ENCODE measurements around the gene PTGDR2. TPM values are rescaled to one million over a fixed set of nuclear protein-coding genes. Genes with fewer than 3 reads are reported as not detected.
"Not testable (repeated sequence)": the region's sequence is repeated elsewhere in the genome, so short reads cannot be mapped to it uniquely, and the experiment has no call there.

The PTGDR2 gene
- total RNA-seq, 1 experiment from 2014 or later = not detected

DNA sequence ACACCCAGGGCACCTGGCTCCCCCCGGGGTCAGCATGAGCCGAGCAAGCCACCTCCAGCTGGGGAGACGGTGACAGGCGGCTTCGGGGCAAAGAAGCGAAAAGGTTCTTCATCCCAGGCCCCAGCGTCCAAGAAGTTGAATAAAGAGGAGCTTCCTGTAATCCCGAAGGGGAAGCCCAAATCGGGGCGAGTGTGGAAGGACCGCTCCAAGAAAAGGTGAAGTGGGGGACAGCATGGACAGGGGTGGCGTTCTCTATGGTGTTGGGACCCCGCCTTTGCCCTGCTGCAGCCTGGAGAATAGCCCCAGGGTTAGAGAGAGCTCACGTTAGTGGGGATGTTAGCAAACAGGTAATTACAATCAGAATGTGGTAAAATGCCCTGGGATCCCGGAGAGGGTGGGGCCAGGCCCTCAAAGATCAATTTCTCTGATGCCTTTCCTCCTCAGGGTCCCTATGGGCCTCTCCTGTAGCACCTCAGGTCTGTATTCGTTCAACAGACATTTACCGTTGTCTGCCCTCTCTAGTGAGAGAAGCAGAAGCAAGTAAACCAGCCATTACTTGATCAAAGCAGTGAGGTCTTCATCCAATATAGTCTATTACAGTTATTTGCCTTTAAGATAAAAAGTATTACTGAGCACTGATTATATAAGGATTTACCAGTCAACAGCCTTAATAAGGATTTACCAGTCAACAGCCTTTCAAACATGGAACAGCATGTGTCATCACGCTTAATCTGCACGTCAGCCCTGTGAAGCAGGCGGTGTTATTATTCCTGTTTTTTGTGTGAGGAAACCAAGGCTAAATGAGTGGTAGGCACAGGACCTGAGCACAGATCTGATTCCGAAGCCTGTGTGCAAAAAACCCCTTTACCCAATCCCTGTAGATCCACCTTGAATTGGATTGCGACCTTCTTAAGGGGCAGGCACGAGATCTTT, 12.8 kb downstream of the PTGDR2 start:
- no peak for DNase-seq (ENCODE audit: low spot score)

DNA sequence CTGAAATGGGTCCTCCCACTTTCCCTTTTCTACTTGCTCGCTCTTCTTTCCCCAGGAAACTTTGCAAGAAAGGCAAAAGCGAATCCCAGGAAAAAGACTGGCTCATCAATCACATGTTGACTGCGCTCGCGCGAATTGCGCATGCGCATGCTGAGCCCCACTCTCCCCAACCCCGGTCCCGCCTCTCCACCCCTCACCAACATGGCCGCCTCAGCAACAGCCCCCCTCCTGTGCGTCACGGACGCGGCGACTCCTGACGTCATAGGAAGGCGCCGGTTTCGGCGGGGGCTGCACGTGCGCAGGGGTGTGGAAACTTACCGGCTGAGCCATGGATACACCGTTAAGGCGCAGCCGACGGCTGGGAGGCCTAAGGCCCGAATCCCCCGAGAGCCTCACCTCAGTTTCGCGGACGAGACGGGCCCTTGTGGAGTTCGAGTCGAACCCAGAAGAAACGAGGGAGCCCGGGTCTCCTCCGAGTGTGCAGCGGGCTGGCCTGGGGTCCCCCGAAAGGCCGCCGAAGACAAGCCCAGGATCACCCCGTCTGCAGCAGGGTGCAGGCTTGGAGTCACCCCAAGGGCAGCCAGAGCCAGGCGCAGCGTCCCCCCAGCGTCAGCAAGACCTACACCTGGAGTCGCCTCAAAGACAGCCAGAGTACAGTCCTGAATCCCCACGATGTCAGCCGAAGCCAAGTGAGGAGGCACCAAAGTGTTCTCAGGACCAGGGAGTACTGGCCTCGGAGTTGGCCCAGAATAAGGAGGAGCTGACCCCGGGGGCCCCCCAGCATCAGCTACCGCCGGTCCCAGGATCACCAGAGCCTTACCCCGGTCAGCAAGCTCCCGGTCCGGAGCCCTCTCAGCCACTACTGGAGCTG, 13.7 kb downstream of the PTGDR2 start, which contains the start of gene CCDC86:
TSS of gene CCDC86 (plus strand) at position 317 of the 871 bp plus-strand sequence. CDS start at position 329, 12 bp downstream.
- DNase-seq (ENCODE audit: low spot score) = peak; percentile 92

DNA sequence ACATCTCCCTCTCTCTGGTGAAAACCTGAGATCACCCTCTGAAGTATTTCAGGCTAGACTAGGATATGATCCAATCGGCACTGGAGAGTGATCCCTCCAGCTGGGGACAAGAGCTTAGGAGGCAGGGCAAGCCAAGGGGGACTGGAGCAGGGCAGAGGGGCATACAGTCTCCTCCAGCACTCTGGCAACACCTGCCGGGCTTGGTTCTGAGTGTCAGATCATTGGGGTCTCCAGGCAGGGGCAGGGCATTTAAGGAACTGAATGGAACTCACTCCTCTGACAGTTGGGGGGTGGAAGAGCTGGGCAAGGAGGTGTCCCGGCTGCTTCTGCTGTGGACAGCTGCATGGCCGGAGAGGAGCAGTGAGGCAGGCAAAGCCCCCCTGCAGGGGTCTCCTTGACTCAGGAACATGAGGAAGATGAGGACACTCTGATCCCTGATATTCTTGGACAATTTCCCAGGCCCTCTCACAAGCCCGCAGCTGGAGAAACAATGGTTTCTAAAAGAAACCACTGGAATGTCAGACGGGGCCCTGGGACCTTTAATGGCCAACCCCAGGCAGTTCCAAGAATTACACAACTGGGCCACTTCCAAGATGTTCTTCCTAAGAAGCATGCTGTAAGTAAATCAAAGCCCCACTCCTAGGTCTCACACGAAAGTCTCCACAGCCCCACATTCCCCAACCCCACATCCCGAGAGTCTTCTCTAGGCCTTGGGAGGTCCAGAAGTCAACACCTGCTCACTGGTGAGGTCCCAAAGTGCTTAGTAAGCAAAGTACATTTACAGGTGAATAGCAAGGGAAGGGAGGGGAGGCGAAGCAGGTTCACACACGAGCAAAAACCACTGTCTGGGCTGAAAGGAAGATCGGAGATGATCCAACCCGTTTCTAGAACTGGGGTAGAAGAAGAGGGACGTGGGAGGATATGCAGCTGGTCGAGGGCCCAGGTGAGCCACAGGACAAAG, 15.0 kb downstream of the PTGDR2 start:
- DNase-seq (ENCODE audit: low spot score) = peak; percentile 85

DNA sequence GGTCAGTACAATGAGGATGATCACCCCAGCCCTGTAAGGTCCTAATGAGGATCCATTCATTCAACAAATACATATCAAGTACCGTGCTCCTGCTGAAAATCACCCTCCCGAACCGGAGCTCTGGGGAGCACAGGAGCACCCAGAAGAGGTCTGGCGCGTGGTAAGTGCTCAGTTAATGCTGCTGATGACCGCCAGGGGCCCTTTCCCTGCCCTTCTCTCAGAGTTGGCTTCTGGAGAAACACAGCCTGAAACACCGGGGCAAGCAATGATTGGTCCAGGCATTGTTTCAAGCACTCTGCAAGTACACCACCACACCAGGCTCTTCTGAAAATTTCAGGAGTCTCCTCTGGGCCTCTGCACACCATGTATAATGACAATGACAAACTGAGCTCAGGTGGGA, 17.6 kb downstream of the PTGDR2 start:
- no peak for DNase-seq (ENCODE audit: low spot score)

DNA sequence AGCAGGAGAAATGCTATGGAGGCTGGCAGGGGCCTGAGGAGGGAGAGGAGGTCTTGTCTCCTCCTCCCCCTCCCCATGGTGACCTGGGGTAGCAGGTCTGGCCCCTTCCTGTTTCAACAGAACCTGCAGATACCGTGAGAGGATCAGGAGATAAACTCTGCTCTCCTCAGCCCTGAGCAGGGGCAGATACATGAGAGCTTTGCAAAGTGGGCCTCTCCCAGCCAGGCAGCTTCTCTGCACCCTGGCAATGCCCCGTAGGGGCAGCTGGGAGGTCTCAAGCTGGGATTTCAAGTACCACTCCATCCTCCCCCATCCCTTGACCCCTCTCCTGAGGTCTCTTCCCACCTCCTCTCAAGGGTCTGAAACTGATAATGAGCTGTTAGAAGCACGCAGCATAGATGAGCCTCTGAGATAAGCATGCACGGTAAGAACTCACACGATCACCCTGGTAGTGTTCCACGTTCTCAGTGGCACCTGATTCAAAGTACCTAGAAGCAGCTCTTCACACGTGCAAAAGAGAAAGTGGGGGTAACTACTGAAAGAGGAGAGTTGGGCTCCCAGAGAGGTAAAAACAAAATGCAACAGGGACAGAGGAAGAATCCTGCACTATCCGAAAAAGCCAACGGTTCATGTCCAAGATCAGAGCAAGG, 18.8 kb downstream of the PTGDR2 start:
- DNase-seq (ENCODE audit: low spot score) = no peak

DNA sequence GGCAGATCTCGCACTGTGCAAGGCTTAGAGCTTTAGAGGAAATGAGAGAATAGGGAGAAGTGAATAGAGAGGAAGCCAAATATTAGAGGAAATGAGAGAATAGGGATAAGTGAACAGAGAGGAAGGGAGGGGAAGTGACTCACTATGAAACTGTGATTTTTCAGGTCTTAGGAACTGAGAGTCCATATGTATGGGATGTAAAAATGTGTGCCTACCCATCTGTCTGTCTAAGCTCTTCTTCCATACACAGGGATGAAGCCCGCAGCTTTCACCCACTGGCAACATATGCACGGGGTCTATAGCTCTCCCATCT, 20.3 kb downstream of the PTGDR2 start:
- DNase-seq (ENCODE audit: low spot score) = peak; percentile 24

DNA sequence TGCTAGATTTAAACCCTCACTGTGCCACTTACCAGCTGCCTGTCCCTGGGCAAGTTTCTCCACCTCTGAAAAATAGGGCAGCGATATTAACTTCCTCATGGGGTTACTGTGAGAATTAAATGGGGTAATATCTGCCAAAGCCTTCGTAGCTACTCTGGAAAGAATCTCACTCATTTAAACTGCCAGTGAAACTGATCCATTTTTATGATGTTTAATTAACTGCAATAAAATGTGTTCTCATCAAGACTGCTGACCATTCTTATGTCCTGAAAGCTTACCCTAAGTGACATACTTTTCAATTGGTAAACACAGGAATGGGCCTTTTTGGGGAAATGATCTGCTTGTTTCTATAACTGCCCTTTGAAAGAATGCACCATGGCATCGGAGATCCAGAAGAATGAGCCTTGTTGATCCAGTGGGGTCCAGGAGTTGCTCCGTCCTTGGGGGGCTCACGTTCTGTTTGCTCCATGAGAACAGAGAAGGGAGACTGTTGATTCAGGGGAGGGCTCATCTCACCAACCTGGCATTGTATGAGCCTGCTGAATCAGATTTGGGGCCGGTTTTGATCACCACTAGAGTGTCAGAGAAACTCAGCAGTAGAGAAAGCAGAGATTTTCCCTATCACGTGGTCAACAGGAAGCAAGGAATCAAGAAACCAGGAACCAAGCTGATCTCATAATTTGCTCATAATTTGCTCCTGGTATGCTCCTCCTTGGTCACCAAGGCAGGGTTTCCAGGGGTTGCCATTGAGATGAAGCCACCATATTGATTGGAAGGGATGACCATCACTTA, 20.8 kb downstream of the PTGDR2 start:
- DNase-seq (ENCODE audit: low spot score) = no peak

DNA sequence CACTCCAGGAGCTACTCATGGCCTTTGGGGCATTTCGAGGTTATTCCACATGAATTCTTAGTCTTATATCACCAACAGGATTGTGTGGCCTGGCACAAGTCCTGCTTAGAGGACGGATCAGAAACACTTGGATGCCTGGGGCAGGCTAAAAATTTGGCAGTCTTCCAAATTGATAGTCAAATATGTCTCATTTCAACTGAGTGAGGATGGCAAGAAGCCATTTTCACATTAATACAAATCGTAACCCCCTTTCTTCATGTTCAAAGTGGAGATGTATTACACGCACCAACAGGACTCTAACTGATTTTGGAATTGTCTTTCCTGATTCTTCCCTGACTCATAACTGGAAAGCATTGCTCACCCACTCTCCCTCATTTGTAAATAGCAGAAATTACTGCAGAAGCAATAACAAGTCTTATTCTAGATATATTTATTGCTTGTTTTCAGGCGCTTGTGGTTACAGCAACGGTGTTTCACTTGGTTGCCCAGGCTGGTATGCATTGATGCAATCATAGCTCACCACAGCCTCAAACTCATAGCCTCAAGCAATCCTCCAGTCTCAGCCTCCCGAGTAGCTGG, 24.2 kb downstream of the PTGDR2 start:
- DNase-seq (ENCODE audit: low spot score) = peak; percentile 62

DNA sequence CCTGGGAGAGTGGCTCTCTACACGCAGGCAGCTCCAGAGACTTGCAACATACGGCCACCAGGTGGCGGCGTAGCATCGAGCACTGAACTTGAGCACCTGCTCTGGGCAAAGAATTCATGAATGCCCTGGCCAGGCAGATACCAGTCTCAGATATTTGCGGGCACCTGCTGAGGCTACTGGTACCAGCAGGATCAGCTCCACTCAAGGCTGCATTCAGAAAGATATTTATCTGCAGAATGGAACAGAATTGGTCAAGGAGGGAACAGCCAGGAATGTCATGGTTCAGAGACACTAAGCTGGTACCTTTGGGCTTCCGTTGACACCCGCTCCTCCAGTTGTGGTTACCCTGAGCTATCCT, 24.6 kb downstream of the PTGDR2 start:
- peak; percentile 76 for DNase-seq (ENCODE audit: low spot score)

DNA sequence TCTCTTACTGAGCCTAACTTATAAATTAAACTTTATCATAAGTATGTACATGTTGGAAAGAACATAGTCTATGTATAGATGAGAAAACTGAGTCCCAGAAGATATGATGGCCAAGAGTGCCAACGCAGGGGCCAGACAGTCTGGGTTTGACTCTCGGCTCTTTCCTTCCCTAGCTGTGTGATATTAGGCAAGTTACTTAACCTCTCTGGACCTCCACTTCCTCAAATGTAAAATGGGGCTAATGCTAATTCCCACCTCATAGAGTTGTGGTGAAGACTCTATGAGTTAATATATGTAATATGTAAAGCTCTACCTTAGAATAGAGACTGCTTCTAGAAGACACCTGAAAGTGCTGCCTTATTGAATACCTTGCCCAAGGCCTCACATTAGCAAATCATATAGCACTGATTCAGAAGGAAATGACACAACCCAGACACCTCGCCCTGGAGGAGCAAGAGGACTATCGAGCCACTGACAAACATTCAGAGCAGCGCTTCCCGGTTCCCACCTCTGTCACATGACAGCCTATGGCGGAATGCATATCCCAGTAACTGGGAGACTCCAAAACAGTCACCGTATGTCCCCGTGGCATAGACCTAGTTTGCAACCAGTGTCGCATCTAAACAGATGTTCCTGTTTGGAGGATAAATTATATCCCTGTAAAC, 25.1 kb downstream of the PTGDR2 start:
- no peak for DNase-seq (ENCODE audit: low spot score)

DNA sequence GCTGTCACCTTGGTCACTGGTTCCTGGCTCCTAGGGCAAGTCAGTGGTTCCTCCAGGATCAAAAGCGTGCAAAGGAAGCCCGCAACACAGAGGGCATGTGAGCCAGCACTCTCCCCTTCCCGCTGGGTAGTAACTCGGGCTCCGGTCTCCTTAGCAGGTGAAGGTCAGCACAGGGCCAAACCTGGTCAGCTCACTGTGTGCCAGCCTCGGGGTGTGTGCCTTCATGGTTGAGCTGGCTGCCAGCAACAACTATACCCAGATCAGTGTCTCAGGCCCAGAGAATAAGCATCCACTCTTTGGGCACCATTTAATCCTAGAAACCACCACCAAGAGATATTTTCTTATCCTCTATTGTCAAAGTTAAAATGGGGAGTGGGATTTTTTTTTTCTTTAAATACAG, 30.0 kb downstream of the PTGDR2 start:
- DNase-seq (ENCODE audit: low spot score) = no peak

DNA sequence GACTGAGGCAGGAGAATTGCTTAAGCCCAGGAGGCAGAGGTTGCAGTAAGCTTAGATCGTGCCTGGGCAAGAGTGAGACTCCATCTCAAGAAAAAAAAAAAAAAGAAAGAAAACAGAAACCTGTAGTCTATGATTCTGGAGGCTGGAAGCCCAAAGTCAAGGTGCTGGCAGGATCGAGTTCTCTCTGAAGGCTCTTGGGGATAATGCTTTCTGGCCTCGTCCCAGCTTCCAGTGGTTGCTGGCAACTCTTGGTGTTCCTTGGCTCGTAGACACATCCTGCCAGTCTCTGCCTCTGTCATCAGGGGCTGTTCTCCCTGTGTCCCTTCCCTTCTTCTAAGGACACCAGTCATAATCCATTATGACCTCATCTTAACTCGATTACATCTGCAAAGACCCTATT, 30.6 kb downstream of the PTGDR2 start:
- no peak for DNase-seq (ENCODE audit: low spot score)

DNA sequence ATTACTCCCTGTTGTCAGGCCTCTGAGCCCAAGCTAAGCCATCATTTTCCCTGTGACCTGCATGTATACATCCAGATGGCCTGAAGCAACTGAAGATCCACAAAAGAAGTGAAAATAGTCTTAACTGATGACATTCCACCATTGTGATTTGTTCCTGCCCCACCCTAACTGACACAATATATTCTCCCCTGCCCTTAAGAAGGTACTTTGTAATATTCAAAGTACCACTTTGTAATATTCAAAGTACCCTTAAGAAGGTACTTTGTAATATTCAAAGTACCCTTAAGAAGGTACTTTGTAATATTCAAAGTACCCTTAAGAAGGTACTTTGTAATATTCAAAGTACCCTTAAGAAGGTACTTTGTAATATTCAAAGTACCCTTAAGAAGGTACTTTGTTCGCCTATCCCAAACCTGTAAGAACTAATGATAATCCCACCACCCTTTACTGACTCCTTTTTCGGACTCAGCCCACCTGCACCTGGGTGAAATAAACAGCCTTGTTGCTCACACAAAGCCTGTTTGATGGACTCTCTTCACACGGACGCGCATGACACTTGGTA, 31.9 kb downstream of the PTGDR2 start:
- not testable (repeated sequence) for DNase-seq (ENCODE audit: low spot score)

DNA sequence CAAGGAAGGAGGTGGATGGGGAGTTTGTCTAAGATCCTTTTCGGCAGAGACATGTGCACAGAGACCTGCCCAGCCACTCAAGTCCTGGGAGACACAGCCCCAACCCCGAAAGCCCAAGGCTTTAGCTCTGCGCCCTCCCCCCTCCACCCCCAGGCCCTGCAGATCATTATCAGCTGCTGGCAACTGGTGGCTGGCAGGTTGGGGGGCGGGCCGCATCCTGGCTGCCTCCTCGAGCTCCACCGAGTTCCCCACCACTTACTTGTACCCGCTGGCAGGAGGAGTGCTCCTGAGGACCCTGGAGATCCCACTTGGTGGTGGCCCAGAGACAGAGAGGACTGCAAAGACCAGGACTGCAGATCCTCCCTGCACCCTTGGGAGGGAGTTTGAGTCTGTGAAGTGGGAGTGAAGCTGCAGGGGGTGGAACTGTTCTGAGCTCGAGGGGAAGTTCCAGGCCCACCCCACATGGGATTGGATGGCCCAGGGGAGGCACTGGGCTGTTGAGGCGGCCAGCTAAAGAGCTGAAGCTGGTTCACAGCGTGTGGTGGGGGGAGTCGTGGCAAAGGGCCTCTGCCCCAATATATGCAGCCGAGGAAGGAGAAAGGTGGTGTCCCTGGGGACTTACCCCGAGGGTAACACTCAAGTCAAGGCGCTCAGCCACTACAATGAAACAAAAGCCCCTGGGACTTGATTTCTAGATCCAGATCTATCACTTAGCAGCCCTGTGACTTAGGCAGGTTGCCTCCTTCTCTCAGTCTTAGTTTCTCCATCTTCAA, 33.7 kb downstream of the PTGDR2 start:
- DNase-seq (ENCODE audit: low spot score) = no peak

DNA sequence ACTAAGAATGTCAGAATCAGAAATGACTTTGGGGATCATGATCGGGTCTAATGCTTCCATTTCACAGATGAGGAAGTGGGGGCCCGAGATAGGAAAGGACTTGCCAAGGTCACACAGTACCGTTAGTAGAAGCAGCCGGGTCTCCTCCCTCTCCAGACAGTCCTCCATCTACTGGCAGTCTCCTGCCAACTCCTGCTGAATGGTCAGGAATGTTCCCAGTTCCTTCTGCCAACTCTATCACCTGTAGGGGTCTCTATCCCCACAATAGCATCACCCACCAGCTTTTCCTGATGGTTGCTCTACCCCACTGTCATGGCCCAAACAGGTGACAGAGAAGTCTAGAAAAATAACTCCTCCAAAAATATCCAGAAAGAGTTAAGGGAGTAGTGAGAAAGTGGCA, 37.7 kb downstream of the PTGDR2 start:
- DNase-seq (ENCODE audit: low spot score) = no peak

DNA sequence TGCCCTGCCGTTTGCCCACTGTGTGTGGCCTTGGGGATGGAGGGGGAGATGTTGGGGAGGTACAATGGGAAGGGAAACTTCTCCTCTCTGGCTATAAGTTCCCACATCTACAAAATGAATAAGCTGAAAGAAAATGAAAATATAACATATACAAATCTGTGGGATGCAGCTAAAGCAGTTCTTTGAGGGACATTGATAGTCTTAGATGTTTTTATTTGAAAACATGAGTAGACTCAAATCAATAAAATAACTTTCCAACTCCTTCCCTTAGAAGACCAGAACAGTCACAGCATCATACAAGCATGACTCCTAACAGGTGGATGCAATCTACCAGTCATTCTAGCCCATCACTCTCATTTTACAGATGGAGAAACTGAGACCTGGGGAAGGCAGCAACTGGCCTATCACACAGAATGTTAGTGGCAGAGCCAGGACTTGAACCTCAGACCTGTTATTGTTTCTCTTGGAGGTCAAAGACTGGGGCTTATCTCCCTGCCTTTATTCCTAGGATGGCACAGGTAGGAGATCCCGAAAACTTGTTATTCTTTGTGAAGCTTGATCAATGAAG, 39.1 kb downstream of the PTGDR2 start:
- DNase-seq (ENCODE audit: low spot score) = no peak

DNA sequence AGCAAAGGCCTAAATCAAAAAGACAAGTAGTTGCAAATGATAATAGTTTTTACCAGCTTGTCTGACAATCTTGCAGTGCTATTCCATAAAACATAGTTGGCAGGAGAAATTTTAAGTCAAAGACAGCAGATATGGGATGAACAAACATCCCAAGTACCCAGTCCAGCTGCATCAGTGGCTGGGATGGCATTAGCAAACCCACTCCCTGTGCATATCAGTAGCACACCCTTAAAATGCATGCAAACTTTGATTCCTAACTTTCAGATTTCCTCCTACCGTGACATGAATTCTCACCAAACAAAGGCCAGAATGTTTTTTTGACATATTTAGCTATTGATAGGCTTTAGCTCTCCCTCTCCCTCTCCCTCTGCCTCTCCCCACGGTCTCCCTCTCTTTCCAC, 41.6 kb downstream of the PTGDR2 start:
- DNase-seq (ENCODE audit: low spot score) = no peak

DNA sequence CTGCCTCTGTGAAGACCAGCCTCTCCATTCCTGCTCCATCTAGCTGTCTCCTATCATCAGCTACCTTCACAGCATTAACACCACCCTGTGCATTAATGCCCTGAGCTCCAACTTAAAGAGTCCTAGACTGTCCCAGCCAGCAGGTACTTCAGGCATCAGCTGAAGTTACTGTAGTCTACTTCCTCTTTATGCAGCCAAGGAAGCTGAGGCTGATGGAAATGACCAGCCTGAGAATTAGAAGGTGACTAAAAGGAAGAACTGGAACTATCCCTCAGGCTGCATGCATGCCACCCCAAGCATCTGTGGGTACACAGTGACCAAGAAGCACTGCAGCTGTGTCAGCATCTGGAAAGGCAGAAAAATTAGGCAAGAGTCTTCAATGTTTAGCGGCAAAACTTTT, 42.4 kb downstream of the PTGDR2 start:
- no peak for DNase-seq (ENCODE audit: low spot score)

Measured in A172 (cell line).